HUES48 (cell line): ENCODE measurements around the gene MSANTD1.

Source experiments
- H3K27ac ChIP-seq: one replicate; pipeline ENCODE4 v1.7.0; 2013; ENCODE audit warnings: low read depth, low read length, inconsistent platforms
- H3K27me3 ChIP-seq: 2 replicates; pipeline ENCODE4 v1.6.1; 2013; ENCODE audit warnings: mild to moderate bottlenecking, low read length; ENCODE audit not compliant: control insufficient read depth, insufficient read depth
- H3K36me3 ChIP-seq: 2 replicates; pipeline ENCODE4 v1.6.1; 2013; ENCODE audit warnings: low read length; ENCODE audit not compliant: control insufficient read depth, insufficient read depth
- H3K4me1 ChIP-seq: 2 replicates; pipeline ENCODE4 v1.6.1; 2013; ENCODE audit warnings: mild to moderate bottlenecking, low read length; ENCODE audit not compliant: control insufficient read depth, insufficient read depth
- H3K4me3 ChIP-seq: 2 replicates; pipeline ENCODE4 v1.5.1; 2013; ENCODE audit warnings: mild to moderate bottlenecking, low read depth, low read length
- H3K9ac ChIP-seq: 2 replicates; pipeline ENCODE4 v1.6.1; 2013; ENCODE audit warnings: mild to moderate bottlenecking, low read depth, low read length, moderate library complexity
- H3K9me3 ChIP-seq: 2 replicates; pipeline ENCODE4 v1.6.1; 2013; ENCODE audit warnings: low read length; ENCODE audit not compliant: control insufficient read depth, insufficient read depth

MSANTD1 gene

DNA sequence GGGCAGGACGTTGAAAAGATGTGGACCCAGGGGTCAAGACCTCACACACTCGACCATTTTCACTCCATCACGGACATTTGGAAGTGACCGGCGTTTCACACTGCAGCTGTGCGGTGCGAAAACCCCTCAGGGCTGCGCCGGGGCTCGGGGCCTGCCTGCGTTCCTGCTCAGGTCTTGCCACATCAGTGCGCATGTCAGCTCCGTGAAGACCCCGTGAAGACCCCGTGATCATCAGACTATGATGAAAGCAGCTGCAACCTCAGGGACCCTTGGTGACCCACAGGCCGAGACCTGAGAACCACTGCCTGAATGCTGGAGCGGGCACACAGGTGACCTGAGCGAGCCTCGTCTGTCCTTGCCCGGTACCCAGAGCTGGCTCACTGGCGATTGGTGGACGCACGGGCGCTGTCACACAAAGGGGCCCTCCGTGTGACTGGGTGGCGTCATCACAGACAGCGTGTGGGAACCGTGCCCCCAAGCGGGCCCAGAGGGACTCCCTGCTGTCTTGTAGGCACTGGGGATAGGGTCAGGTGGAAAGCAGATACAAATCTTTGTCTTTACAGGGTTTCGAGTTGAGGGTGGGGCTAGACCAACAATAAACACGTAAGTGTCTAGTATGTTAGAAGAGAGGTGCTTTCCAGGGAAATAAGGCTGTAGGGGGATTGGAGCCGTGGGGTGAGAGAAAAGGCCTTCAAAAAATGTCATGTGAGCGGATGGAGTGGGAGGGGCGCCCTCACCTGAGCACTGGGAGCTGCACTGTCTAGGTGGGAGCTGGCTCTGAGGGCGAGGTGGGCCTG, 12.7 kb downstream of the MSANTD1 start:
- Histone ChIP-seq H3K4me1 (no peaks in the 10 kb centered on the region), H3K27me3 (no peaks in the 10 kb centered on the region), H3K4me3 (no peak overlapping the region), H3K36me3 (no peaks in the 10 kb centered on the region), H3K9ac (no peak overlapping the region), H3K9me3 (no peaks in the 10 kb centered on the region), H3K27ac (no peak overlapping the region)

GRCh38 chr4:3262208-3263052, 13.5 kb downstream of the MSANTD1 start:
- H3K27me3 ChIP-seq = no peaks in the 10 kb centered on the region
- no peaks in the 10 kb centered on the region for H3K9me3 ChIP-seq
- H3K4me1 ChIP-seq = no peaks in the 10 kb centered on the region
- no peak overlapping the region for H3K4me3 ChIP-seq
- H3K36me3 ChIP-seq = no peaks in the 10 kb centered on the region
- no peak overlapping the region for H3K9ac ChIP-seq
- H3K27ac ChIP-seq = no peak overlapping the region

DNA sequence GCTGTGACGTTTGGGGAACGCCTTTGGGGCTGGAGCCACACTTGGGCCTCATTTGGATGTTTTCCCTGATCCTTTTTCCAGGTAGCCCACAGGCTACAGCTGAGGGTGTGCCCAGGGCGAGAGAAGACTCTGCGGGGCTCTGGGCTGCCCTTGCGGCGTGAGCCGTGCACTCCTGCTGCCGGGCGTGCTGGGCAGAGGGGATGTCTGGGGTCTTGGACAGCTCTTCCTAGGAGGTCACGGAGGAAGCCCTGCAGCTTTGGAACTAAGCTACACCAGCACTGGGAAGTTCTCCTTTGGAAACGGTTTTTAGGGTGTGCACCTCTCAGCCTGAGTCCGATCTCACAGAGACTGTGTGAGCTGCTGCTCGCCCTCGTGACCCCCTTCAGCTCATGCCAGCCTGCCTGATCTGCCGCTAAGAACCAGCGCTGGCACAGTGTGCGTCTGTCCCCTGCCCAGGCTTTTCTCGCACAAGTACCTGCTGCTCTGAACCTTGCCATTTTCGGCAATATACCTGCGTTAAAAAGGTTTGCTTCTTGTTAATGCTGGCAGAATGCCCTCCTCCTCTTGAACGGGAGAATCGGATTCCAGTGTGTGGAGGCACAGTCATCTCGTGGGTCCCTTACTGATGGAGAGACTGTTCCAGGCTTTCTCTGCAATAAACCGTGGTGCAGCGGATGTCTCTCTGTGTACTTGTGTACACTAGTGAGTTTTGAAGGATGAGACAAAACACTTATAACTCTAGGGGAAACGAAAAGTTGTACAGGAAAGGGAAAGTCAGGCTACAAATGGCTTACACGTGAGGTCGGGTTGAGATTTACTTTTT, 14.3 kb downstream of the MSANTD1 start:
- Histone ChIP-seq H3K4me1 (no peaks in the 10 kb centered on the region), H3K27me3 (no peaks in the 10 kb centered on the region), H3K27ac (no peak overlapping the region), H3K4me3 (no peak overlapping the region), H3K36me3 (no peaks in the 10 kb centered on the region), H3K9me3 (no peaks in the 10 kb centered on the region), H3K9ac (no peak overlapping the region)

DNA sequence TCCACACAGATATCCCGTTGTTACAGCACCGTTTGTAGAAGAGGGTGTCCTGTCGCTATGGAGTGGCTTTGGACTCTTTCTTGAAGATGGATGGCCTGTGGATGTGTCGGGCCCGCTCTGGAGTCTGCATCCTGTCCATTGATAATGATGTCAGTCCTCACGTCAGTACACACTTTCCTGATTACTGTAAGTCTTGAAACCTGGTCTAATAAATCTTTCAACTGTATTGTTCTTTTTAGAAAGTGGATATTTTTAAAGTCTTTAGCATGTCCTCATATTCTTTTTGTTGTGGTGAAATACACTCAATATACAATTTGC, 14.9 kb downstream of the MSANTD1 start:
- H3K27ac ChIP-seq = no peak overlapping the region
- no peaks in the 10 kb centered on the region for H3K9me3 ChIP-seq
- no peak overlapping the region for H3K4me3 ChIP-seq
- no peaks in the 10 kb centered on the region for H3K36me3 ChIP-seq
- H3K27me3 ChIP-seq = no peaks in the 10 kb centered on the region
- no peaks in the 10 kb centered on the region for H3K4me1 ChIP-seq
- H3K9ac ChIP-seq = no peak overlapping the region

DNA sequence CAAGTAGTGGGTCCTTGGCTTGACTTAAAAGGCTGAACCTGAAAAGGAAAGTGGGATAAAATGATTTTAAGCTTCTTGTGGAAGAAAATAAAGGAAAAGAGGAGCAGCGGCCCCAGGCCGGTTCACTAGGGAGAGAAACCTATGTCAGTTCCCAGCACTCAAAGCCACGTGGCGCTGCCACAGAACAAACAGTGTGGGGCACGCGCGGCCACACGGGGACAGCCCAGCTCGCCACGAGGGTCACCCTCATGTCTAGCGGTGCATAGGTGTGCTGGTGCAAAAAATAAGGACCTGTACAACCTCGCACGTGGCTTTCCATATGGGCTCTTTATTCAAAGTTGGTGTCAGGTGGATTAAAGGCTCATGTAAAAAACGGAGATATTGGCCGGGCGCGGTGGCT, 17.1 kb downstream of the MSANTD1 start:
- H3K36me3 ChIP-seq = no peaks in the 10 kb centered on the region
- H3K9ac ChIP-seq = no peak overlapping the region
- H3K27ac ChIP-seq = no peak overlapping the region
- no peaks in the 10 kb centered on the region for H3K4me1 ChIP-seq
- H3K27me3 ChIP-seq = no peaks in the 10 kb centered on the region
- H3K4me3 ChIP-seq = no peak overlapping the region
- H3K9me3 ChIP-seq = no peaks in the 10 kb centered on the region

GRCh38 chr4:3267576-3268394, 18.8 kb downstream of the MSANTD1 start:
- H3K4me1 ChIP-seq = no peaks in the 10 kb centered on the region
- H3K27ac ChIP-seq = no peak overlapping the region
- no peaks in the 10 kb centered on the region for H3K9me3 ChIP-seq
- H3K9ac ChIP-seq = no peak overlapping the region
- no peaks in the 10 kb centered on the region for H3K27me3 ChIP-seq
- no peaks in the 10 kb centered on the region for H3K36me3 ChIP-seq
- no peak overlapping the region for H3K4me3 ChIP-seq

DNA sequence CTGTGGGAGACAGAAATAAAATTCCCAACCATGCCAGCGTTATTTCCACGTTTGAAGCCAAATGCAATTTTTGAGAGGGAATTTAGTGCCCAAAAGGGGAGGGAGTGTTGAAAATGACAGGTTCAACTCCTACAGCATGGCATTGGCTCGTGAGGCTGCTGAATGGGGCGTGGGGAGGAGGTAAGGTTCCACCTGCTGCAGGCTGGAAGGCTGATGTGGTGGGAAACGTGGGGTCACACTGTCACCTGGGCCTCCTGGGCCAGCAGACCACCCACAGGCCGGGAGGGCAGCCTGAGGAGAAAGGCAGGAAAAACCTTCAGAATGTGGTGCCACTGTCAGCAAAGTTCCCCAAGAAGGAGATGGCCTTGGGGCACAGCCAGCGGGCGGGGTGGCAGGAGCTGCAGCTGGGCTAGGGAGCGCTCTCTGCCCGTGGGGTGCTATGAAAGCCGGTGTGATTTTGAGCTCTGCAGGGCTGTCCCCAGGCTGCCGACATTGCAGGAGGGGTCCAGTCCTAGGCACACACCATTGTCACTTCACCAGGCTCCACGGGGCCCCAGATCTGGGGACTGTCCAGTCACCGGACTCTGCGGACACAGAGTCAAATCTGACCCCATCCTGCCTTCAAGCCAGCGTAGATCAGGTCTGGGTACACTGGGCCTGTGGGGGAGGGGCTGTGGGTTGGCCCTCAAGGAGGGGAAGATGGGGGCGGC, 19.6 kb downstream of the MSANTD1 start:
- no peaks in the 10 kb centered on the region for H3K9me3 ChIP-seq
- H3K4me1 ChIP-seq = no peaks in the 10 kb centered on the region
- no peak overlapping the region for H3K4me3 ChIP-seq
- no peaks in the 10 kb centered on the region for H3K36me3 ChIP-seq
- no peaks in the 10 kb centered on the region for H3K27me3 ChIP-seq
- no peak overlapping the region for H3K9ac ChIP-seq
- no peak overlapping the region for H3K27ac ChIP-seq

GRCh38 chr4:3269105-3269927, 20.4 kb downstream of the MSANTD1 start:
- Histone ChIP-seq H3K36me3 (no peaks in the 10 kb centered on the region), H3K4me3 (no peak overlapping the region), H3K27ac (no peak overlapping the region), H3K27me3 (no peaks in the 10 kb centered on the region), H3K9me3 (no peaks in the 10 kb centered on the region), H3K9ac (no peak overlapping the region), H3K4me1 (no peaks in the 10 kb centered on the region)

DNA sequence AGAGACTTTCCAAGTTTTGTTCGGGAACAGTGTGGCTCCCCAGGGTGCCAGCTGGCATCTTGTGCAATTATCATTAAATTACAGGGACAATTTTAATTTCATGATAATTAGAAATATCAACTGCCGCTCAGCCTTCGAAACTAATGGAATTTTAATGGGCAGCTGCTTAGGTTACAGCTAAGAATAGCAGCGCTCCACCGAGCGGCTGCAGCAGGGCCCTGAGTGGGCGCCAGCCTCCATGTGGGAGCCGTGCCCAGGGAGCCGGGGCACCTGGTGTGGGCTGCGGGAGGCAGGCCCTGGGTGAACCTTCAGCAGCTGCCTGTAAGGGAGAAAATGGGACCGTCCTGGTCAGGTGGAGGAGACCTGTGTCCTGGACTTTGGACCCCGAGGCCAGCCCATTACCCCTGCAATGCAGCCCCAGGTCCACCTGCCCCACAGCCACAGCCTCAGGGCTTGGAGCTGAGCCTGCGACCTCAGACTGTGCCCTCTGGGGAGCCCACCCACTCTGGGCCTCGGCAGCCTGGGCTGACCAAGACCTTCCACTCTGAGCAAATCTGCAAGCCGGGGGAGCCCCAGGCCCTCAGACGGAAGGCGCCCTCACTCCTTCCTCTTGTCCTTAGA, 21.1 kb downstream of the MSANTD1 start:
- H3K4me3 ChIP-seq = no peak overlapping the region
- H3K36me3 ChIP-seq = no peaks in the 10 kb centered on the region
- H3K4me1 ChIP-seq = no peaks in the 10 kb centered on the region
- H3K9ac ChIP-seq = no peak overlapping the region
- H3K27ac ChIP-seq = no peak overlapping the region
- H3K9me3 ChIP-seq = no peaks in the 10 kb centered on the region
- H3K27me3 ChIP-seq = no peaks in the 10 kb centered on the region
